K562 (cell line): ENCODE data around the gene CHCHD6. TPM values are rescaled to one million over a fixed set of nuclear protein-coding genes. Genes with fewer than 3 reads are reported as not detected.

Source experiments
- ATAC-seq: fragments of 200-7000 bp; cut with Tn5 transposase; 3 replicates; pipeline ENCODE4 v1.9.1; 2020; ENCODE audit warnings: moderate library complexity
- BruUV-seq: library from RNA; stranded (reverse); fragments of 400-500 nt; replicated peaks from 2 replicates; lab custom pipeline; 2021; lab: Mats Ljungman, UMichigan
- CTCF ChIA-PET: fragments of 300-600 bp; formaldehyde crosslinking; extraction: SDS; loops from one replicate; lab custom pipeline; 2021; ENCODE audit warnings: low intra/inter-chr PET ratio; lab: Yijun Ruan, JAX
- POLR2A ChIA-PET: fragments of 300-600, 350-650 bp; sonication (Branson Sonifier 250); formaldehyde crosslinking; extraction: SDS; loops from one replicate; lab custom pipeline; 2021; ENCODE audit warnings: antibody characterized with exemption, inconsistent platforms; lab: Yijun Ruan, JAX
- DNase-seq, 4 experiments: peaks; one replicate each; pipeline versions ENCODE4 v3.0.0 to v3.0.0-alpha.2; 2011 to 2018; ENCODE audit warnings: low spot score in 3 of 4, mixed read lengths in 3 of 4; ENCODE audit errors: extremely low read depth in 1 of 4
- FAIRE-seq: peaks from 2 replicates; lab custom pipeline; 2011; peaks lifted over from hg19 to GRCh38; lab: Jason Lieb, UNC
- H2AFZ ChIP-seq: 2 replicates; pipeline ENCODE4 v1.6.0; 2011; ENCODE audit warnings: low read depth, low read length, control low read depth, inconsistent platforms
- H3K27ac ChIP-seq: fragments of 200-600 bp; 3 replicates; pipeline ENCODE4 v1.8.0; 2011; ENCODE audit warnings: low read depth, mild to moderate bottlenecking, control low read depth, inconsistent platforms, low read length, moderate library complexity, mixed read lengths; ENCODE audit errors: extremely low read depth
- H3K27me3 ChIP-seq, 2 experiments: fragments of 300-600 bp in 1 of 2; 2 replicates in 1 of 2; 3 replicates in 1 of 2; pipeline versions ENCODE4 v1.6.0 to v1.8.0; 2011; ENCODE audit warnings: inconsistent platforms in 2 of 2, low read length in 2 of 2, mild to moderate bottlenecking in 1 of 2, mixed read lengths in 1 of 2, moderate library complexity in 1 of 2; ENCODE audit not compliant: control insufficient read depth in 2 of 2, insufficient read depth in 2 of 2
- H3K36me3 ChIP-seq: fragments of 300-600 bp; 3 replicates; pipeline ENCODE4 v1.8.0; 2011; ENCODE audit warnings: mild to moderate bottlenecking, low read length, inconsistent platforms; ENCODE audit not compliant: control insufficient read depth, insufficient read depth
- H3K4me1 ChIP-seq, 2 experiments: fragments of 200-600 bp in 1 of 2; replicated peaks in 1 of 2; 2 replicates in 1 of 2; 3 replicates in 1 of 2; pipeline versions ENCODE4 v1.5.1 to v1.8.0; 2011; ENCODE audit warnings: inconsistent platforms in 2 of 2, low read length in 2 of 2, mild to moderate bottlenecking in 1 of 2, mixed read lengths in 1 of 2, moderate library complexity in 1 of 2; ENCODE audit not compliant: control insufficient read depth in 2 of 2, insufficient read depth in 2 of 2
- H3K4me2 ChIP-seq: 2 replicates; pipeline ENCODE4 v1.6.1; 2011; ENCODE audit warnings: low read length, control low read depth, inconsistent platforms, mixed read lengths; ENCODE audit not compliant: insufficient read depth
- H3K4me3 ChIP-seq: fragments of 200-600 bp; sonication (generic), shearing (Covaris generic); 2 replicates; pipeline ENCODE4 v1.5.1; 2016; ENCODE audit warnings: control low read depth, inconsistent platforms
- H3K79me2 ChIP-seq: fragments of 200-600 bp; 3 replicates; pipeline ENCODE4 v1.8.0; 2011; ENCODE audit warnings: low read length, inconsistent platforms; ENCODE audit not compliant: control insufficient read depth, insufficient read depth
- H3K9ac ChIP-seq, 2 experiments: 2 replicates each; pipeline versions ENCODE4 v1.6.0 to v1.6.1; 2011; ENCODE audit warnings: low read depth in 2 of 2, low read length in 2 of 2, control low read depth in 1 of 2, inconsistent platforms in 1 of 2, mild to moderate bottlenecking in 1 of 2, mixed read lengths in 1 of 2; ENCODE audit not compliant: insufficient read depth in 1 of 2
- H3K9me1 ChIP-seq: one replicate; pipeline ENCODE4 v1.6.0; 2011; ENCODE audit warnings: inconsistent platforms, mild to moderate bottlenecking, low read length, moderate library complexity; ENCODE audit not compliant: control insufficient read depth, insufficient read depth
- H3K9me3 ChIP-seq: replicated peaks from 2 replicates; pipeline ENCODE4 v1.5.1; 2011; ENCODE audit warnings: low read depth, low read length, inconsistent platforms; ENCODE audit not compliant: control insufficient read depth, insufficient read depth
- H4K20me1 ChIP-seq: replicated peaks from 2 replicates; pipeline ENCODE4 v1.6.1; 2011; ENCODE audit warnings: low read length, inconsistent platforms, mixed read lengths; ENCODE audit not compliant: control insufficient read depth, insufficient read depth
- NFIX ChIP-seq: fragments of 250-450 bp; sonication (Bioruptor Pico); IDR thresholded peaks from 2 replicates; pipeline ENCODE4 v1.4.0; 2020; ENCODE audit warnings: low read depth, mild to moderate bottlenecking, moderate library complexity
- WGBS: fragments of 100-300 bp; shearing (Covaris generic); methylation state at CpG from one replicate; pipeline ENCODE4 v1.1.6; 2016; ENCODE audit warnings: low coverage, mixed read lengths; ENCODE audit not compliant: insufficient coverage; ENCODE audit errors: missing lambda C conversion rate; 5-methylcytosine and 5-hydroxymethylcytosine counted together
- in situ Hi-C: fragments of 300-500 bp; cut with MboI; formaldehyde crosslinking; loops from 4 replicates; pipeline ENCODE4 v1.15.0; 2018; ENCODE audit warnings: inconsistent platforms, mixed read lengths
- intact Hi-C: fragments of 100-400 bp; cut with micrococcal nuclease; formaldehyde crosslinking; loops from 2 replicates; pipeline ENCODE4 v1.14.2; 2022
- polyA plus RNA-seq, 8 experiments: library from polyadenylated mRNA; depleted of rRNA in 4 of 8; stranded (reverse) in 5 of 8; unstranded in 3 of 8; fragments of >200 nt; fragmentation: Nextera tagmentation in 2 of 8; fragmentation: Illumina TruSeq in 1 of 8; extraction: Ambion mirVana in 2 of 8; extraction: Trizol in 1 of 8; gene quantifications; 2 replicates each; pipeline versions ENCODE4 v1.2.1 to v1.2.3, GENCODE V29; 2011 to 2014; ENCODE audit warnings: inconsistent platforms in 1 of 8, missing spikeins in 1 of 8
- total RNA-seq, 7 experiments: library from RNA; depleted of rRNA in 6 of 7; stranded (reverse); fragments of >200 nt in 6 of 7; fragmentation: Illumina TruSeq in 2 of 7; extraction: Trizol in 2 of 7; gene quantifications; 2 replicates each; pipeline versions ENCODE4 v1.2.1 to v1.2.3, GENCODE V29; 2011 to 2021; ENCODE audit warnings: low replicate concordance in 1 of 7
- TF ChIP-seq, protein P1 (sequence below): fragments of 450-650 bp; IDR thresholded peaks from 2 replicates; pipeline ENCODE4 v1.6.1; 2017; ENCODE audit warnings: antibody characterized with exemption, mild to moderate bottlenecking

The CHCHD6 gene
- total and polyA plus RNA-seq, 9 of the 15 experiments (the other 6 are each of a cell fraction or from before 2014, with no cell fraction given), result 4.6 to 18.6 (median 10.9) TPM

DNA sequence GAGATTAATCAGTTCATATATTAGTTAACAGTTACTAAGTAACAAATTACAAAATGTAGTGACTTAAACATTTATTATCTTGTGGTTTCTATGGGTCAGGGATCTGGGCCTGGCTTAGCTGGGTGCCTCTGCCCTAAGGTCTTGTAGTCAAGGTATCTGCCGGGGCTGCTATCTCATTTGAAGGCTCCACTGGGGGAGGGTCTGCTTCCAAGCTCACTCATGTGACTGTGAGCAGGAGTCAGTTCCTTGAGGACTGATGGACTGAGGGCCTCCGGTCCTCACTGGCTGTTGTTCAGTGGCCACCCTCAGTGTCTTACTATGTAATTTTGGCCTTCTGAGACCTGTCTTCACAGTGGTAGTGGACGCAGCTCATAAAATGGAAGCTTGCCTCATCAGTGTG is 143.0 kb downstream of the CHCHD6 start:
- in situ Hi-C loops, result no loop called here
- Histone ChIP-seq H3K79me2 (no peaks in the 10 kb centered on the region), H4K20me1 (no peaks in the 10 kb centered on the region), H3K4me1 (peaks cover 0 to 8% of the 10 kb centered on the region in 2 experiments; a peak in 4 of 5 replicates), H3K9ac (no peak overlapping the region), H3K4me3 (no peak overlapping the region), H3K36me3 (no peaks in the 10 kb centered on the region), H3K27me3 (no peaks in the 10 kb centered on the region), H3K9me3 (no peaks in the 10 kb centered on the region), H3K27ac (no peak overlapping the region), H3K4me2 (no peak overlapping the region), H2AFZ (no peak overlapping the region), H3K9me1 (peaks cover 4% of the 10 kb centered on the region)
- CTCF ChIA-PET, result no interaction called here
- DNase-seq (peak in 1 of 4 experiments; percentile 20), ATAC-seq (no peak), FAIRE-seq (no peak)
- intact Hi-C loops, result no loop called here
- POLR2A ChIA-PET, result interaction anchor here (0.8 to 2.4 kb wide), 3 partner anchors 10 to 71 kb away, joined by 4 to 9 read pairs (median 4); no protein-coding TSS in a partner anchor
- TF ChIP-seq, protein P1, sequence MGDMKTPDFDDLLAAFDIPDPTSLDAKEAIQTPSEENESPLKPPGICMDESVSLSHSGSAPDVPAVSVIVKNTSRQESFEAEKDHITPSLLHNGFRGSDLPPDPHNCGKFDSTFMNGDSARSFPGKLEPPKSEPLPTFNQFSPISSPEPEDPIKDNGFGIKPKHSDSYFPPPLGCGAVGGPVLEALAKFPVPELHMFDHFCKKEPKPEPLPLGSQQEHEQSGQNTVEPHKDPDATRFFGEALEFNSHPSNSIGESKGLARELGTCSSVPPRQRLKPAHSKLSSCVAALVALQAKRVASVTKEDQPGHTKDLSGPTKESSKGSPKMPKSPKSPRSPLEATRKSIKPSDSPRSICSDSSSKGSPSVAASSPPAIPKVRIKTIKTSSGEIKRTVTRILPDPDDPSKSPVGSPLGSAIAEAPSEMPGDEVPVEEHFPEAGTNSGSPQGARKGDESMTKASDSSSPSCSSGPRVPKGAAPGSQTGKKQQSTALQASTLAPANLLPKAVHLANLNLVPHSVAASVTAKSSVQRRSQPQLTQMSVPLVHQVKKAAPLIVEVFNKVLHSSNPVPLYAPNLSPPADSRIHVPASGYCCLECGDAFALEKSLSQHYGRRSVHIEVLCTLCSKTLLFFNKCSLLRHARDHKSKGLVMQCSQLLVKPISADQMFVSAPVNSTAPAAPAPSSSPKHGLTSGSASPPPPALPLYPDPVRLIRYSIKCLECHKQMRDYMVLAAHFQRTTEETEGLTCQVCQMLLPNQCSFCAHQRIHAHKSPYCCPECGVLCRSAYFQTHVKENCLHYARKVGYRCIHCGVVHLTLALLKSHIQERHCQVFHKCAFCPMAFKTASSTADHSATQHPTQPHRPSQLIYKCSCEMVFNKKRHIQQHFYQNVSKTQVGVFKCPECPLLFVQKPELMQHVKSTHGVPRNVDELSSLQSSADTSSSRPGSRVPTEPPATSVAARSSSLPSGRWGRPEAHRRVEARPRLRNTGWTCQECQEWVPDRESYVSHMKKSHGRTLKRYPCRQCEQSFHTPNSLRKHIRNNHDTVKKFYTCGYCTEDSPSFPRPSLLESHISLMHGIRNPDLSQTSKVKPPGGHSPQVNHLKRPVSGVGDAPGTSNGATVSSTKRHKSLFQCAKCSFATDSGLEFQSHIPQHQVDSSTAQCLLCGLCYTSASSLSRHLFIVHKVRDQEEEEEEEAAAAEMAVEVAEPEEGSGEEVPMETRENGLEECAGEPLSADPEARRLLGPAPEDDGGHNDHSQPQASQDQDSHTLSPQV, result peak; percentile 43; the same call in 1 of the 2 replicates
- TF ChIP-seq NFIX (CRISPR knock-in tag), result no peak
- WGBS, result 86% methylated on average over 2 of the region's 3 CpGs
- BruUV-seq, result no TSS peak
